Panc1 (cell line): Measurements from ENCODE around the gene NFE2. TPM values are rescaled to one million over a fixed set of nuclear protein-coding genes. Genes with fewer than 3 reads are reported as not detected.

Source experiments
- ATAC-seq: fragments of 200-7000 bp; cut with Tn5 transposase; 2 replicates; pipeline ENCODE4 v1.9.1; 2020; ENCODE audit warnings: mild to moderate bottlenecking, moderate library complexity
- BruUV-seq: library from RNA; stranded (reverse); fragments of 400-500 nt; replicated peaks from 2 replicates; lab custom pipeline; 2021; lab: Mats Ljungman, UMichigan
- CTCF ChIA-PET: fragments of 300-600 bp; sonication (Branson Sonifier 250); formaldehyde crosslinking; loops from one replicate; lab custom pipeline; 2022; ENCODE audit warnings: antibody characterized with exemption; lab: Charles Lee
- POLR2A ChIA-PET: fragments of 300-600 bp; sonication (Branson Sonifier 250); formaldehyde crosslinking; loops from one replicate; lab custom pipeline; 2022; ENCODE audit warnings: antibody characterized with exemption; lab: Charles Lee
- DNase-seq: peaks from one replicate; pipeline ENCODE4 v3.0.0-alpha.2; 2010; ENCODE audit warnings: low read depth, low spot score
- H3K27ac ChIP-seq: 2 replicates; pipeline ENCODE4 v1.5.1; 2011; ENCODE audit warnings: mild to moderate bottlenecking, low read length, inconsistent platforms
- H3K27me3 ChIP-seq: fragments of 200-500 bp; sonication (Bioruptor generic); 2 replicates; pipeline ENCODE4 v1.6.0; 2014; ENCODE audit warnings: low read length, inconsistent platforms; ENCODE audit not compliant: control insufficient read depth, insufficient read depth
- H3K36me3 ChIP-seq: fragments of 200-500 bp; sonication (Bioruptor generic); 2 replicates; pipeline ENCODE4 v1.5.1; 2014; ENCODE audit warnings: inconsistent platforms, mild to moderate bottlenecking, low read length, moderate library complexity; ENCODE audit not compliant: control insufficient read depth, insufficient read depth
- H3K4me1 ChIP-seq: 2 replicates; pipeline ENCODE4 v1.5.1; 2011; ENCODE audit warnings: inconsistent platforms, mild to moderate bottlenecking, low read length, moderate library complexity; ENCODE audit not compliant: control insufficient read depth, insufficient read depth
- H3K4me3 ChIP-seq, 2 experiments: 2 replicates each; pipeline ENCODE4 v1.5.1; 2011 to 2012; ENCODE audit warnings: low read depth in 2 of 2, low read length in 2 of 2, mild to moderate bottlenecking in 2 of 2, inconsistent platforms in 1 of 2, moderate library complexity in 1 of 2
- H3K9me3 ChIP-seq: fragments of 200-500 bp; sonication (Bioruptor generic); 2 replicates; pipeline ENCODE4 v1.5.1; 2014; ENCODE audit warnings: low read depth, mild to moderate bottlenecking, inconsistent platforms, low read length, moderate library complexity; ENCODE audit not compliant: control insufficient read depth, insufficient read depth
- POLR2AphosphoS5 ChIP-seq: IDR thresholded peaks from 2 replicates; pipeline ENCODE4 v1.6.1; 2012; ENCODE audit warnings: mild to moderate bottlenecking, low read depth, low read length, moderate library complexity
- SIN3A ChIP-seq: IDR thresholded peaks from 2 replicates; pipeline ENCODE4 v1.6.1; 2012; ENCODE audit warnings: low read depth, mild to moderate bottlenecking, low read length, moderate library complexity, borderline replicate concordance; ENCODE audit not compliant: insufficient read depth
- TCF7L2 ChIP-seq: IDR thresholded peaks from 2 replicates; pipeline ENCODE4 v1.6.1; 2011; ENCODE audit warnings: mild to moderate bottlenecking, low read depth, low read length, inconsistent platforms
- in situ Hi-C: cut with HindIII; loops from 2 replicates; pipeline ENCODE4 v1.10.0; 2016; ENCODE audit warnings: low sequenced_read_pairs, low pct_unique_long_range_greater_than_20kb
- intact Hi-C: fragments of 100-400 bp; cut with micrococcal nuclease; formaldehyde crosslinking; loops from one replicate; pipeline ENCODE4 v1.10.0; 2022; ENCODE audit not compliant: unreplicated experiment
- total RNA-seq: library from RNA; stranded (reverse); gene quantifications from one replicate; pipeline ENCODE4 v1.2.1, GENCODE V29; 2021; ENCODE audit not compliant: unreplicated experiment
- TF ChIP-seq, protein P1 (sequence below), 2 experiments: IDR thresholded peaks; 2 replicates each; pipeline ENCODE4 v1.6.1; 2011 to 2012; ENCODE audit warnings: low read depth in 2 of 2, control low read depth in 1 of 2, low read length in 1 of 2, mild to moderate bottlenecking in 1 of 2, moderate library complexity in 1 of 2; ENCODE audit not compliant: insufficient read depth in 1 of 2
- TF ChIP-seq, protein P2 (sequence below): fragments of 450-650 bp; IDR thresholded peaks from 2 replicates; pipeline ENCODE4 v1.5.1; 2017; ENCODE audit warnings: mild to moderate bottlenecking

NFE2 gene
- total RNA-seq, 1 experiment from 2014 or later, result 0.26 TPM

DNA sequence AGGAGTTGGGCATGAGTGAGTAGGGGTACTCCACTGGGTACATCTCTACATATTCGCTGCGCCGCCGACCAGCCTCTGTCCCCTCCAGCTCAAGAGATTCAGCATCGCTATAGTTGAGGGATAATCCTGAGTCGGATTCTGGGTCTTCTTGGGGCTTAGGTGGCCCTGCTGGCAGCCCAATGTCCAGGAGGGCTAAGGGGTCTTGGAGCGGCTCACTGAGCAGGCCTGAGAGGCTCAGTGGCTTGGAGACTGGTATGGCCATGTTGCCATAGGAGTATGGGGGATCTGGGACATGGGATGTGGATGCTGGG, 7.9 kb downstream of the NFE2 start:
- POLR2A ChIA-PET, result interaction anchor here (1.3 kb wide), 1 partner anchor 12 kb away, joined by 3 read pairs; no protein-coding TSS in a partner anchor
- CTCF ChIA-PET, result interaction anchor here (1.0 to 2.7 kb wide), 2 partner anchors 32 to 44 kb away, joined by 4 to 23 read pairs; partner anchors contain the start of gene COPZ1
- H3K9me3 ChIP-seq, result no peaks in the 10 kb centered on the region
- in situ Hi-C loops (no loop called here), intact Hi-C loops (no loop called here)
- no TSS peak for BruUV-seq
- H3K27ac ChIP-seq, result no peak overlapping the region
- ATAC-seq (no peak), DNase-seq (no peak)
- no peak for TF ChIP-seq TCF7L2
- no peak for TF ChIP-seq POLR2AphosphoS5
- TF ChIP-seq, protein P1, sequence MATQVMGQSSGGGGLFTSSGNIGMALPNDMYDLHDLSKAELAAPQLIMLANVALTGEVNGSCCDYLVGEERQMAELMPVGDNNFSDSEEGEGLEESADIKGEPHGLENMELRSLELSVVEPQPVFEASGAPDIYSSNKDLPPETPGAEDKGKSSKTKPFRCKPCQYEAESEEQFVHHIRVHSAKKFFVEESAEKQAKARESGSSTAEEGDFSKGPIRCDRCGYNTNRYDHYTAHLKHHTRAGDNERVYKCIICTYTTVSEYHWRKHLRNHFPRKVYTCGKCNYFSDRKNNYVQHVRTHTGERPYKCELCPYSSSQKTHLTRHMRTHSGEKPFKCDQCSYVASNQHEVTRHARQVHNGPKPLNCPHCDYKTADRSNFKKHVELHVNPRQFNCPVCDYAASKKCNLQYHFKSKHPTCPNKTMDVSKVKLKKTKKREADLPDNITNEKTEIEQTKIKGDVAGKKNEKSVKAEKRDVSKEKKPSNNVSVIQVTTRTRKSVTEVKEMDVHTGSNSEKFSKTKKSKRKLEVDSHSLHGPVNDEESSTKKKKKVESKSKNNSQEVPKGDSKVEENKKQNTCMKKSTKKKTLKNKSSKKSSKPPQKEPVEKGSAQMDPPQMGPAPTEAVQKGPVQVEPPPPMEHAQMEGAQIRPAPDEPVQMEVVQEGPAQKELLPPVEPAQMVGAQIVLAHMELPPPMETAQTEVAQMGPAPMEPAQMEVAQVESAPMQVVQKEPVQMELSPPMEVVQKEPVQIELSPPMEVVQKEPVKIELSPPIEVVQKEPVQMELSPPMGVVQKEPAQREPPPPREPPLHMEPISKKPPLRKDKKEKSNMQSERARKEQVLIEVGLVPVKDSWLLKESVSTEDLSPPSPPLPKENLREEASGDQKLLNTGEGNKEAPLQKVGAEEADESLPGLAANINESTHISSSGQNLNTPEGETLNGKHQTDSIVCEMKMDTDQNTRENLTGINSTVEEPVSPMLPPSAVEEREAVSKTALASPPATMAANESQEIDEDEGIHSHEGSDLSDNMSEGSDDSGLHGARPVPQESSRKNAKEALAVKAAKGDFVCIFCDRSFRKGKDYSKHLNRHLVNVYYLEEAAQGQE (IDR thresholded peaks at IDR 0.05; ENCODE audit: insufficient read depth in 1 of 2, low read depth in 2 of 2, low read length in 1 of 2), result no peak
- TF ChIP-seq, protein P2, sequence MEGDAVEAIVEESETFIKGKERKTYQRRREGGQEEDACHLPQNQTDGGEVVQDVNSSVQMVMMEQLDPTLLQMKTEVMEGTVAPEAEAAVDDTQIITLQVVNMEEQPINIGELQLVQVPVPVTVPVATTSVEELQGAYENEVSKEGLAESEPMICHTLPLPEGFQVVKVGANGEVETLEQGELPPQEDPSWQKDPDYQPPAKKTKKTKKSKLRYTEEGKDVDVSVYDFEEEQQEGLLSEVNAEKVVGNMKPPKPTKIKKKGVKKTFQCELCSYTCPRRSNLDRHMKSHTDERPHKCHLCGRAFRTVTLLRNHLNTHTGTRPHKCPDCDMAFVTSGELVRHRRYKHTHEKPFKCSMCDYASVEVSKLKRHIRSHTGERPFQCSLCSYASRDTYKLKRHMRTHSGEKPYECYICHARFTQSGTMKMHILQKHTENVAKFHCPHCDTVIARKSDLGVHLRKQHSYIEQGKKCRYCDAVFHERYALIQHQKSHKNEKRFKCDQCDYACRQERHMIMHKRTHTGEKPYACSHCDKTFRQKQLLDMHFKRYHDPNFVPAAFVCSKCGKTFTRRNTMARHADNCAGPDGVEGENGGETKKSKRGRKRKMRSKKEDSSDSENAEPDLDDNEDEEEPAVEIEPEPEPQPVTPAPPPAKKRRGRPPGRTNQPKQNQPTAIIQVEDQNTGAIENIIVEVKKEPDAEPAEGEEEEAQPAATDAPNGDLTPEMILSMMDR, result no peak
- TF ChIP-seq SIN3A, result no peak
- H3K4me1 ChIP-seq, result peaks cover under 1% of the 10 kb centered on the region; the same call in 1 of the 2 replicates
- H3K36me3 ChIP-seq, result no peaks in the 10 kb centered on the region
- no peak overlapping the region for H3K4me3 ChIP-seq
- no peaks in the 10 kb centered on the region for H3K27me3 ChIP-seq

DNA sequence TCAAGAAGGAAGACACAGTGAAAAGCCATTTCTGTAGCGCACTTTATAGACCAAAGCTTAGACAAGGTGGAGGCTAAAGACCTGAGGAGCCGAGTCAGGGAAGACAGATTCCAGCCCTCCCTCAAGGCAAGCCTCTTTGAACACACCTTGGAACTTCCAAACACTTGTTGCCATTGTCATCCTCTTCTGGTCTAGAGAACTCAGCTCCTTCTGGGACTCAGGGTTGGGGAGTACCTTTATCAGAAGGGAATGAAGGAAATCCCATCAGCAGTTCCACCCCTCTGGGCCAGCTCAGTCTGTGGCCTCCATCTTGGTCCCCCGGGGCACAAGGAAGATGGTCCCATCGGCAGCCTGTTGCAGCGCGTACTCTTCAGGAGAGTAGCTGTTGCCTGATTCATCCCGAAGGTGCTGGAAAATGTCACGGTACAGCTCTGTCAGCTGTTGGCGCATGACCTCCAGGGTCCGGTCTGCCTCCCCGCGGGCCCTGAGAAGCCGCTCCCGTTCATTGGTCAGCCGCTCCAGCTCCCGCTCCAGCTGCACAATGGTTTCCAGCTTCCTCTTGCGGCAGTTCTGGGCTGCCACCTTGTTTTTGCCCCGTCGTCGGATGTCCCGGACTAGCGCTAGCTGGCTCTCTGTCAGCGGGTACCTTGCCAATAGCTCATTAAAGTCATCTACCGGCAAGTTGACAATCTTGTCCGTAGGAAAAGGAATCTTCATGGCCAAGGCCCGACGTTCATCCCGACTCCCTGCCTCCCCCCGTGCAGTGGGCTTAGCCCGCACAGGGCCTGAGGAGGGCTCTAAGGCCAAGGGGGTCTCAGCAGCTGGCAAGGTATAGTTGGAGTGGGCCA, 8.5 kb downstream of the NFE2 start:
- H3K9me3 ChIP-seq, result no peaks in the 10 kb centered on the region
- DNase-seq, result no peak
- ChIA-PET CTCF (interaction anchor here (0.9 kb wide), 1 partner anchor 32 kb away, joined by 6 read pairs; the partner anchor contains the start of gene COPZ1), POLR2A (interaction anchor here (0.5 to 1.3 kb wide), 4 partner anchors 11 to 95 kb away, joined by 3 to 5 read pairs (median 4); no protein-coding TSS in a partner anchor)
- H3K4me1 ChIP-seq, result peaks cover 6% of the 10 kb centered on the region
- intact Hi-C loops, result no loop called here
- TF ChIP-seq, protein P1 (IDR thresholded peaks at IDR 0.05; ENCODE audit: insufficient read depth in 1 of 2, low read depth in 2 of 2, low read length in 1 of 2), result no peak
- TF ChIP-seq SIN3A (no peak), POLR2AphosphoS5 (no peak), TCF7L2 (no peak)
- H3K36me3 ChIP-seq, result no peaks in the 10 kb centered on the region
- no peaks in the 10 kb centered on the region for H3K27me3 ChIP-seq
- no peak for ATAC-seq
- BruUV-seq, result no TSS peak
- in situ Hi-C loops, result no loop called here
- no peak overlapping the region for H3K27ac ChIP-seq
- no peak overlapping the region for H3K4me3 ChIP-seq
